ES-I3 (cell line): ENCODE data around the gene ZXDA.

ENCODE experiments used
- H3K36me3 ChIP-seq: 2 replicates; pipeline ENCODE4 v1.6.1; 2013; ENCODE audit warnings: mild to moderate bottlenecking, low read length, control low read depth, moderate library complexity; ENCODE audit not compliant: insufficient read depth
- H3K4me1 ChIP-seq: 2 replicates; pipeline ENCODE4 v1.6.1; 2013; ENCODE audit warnings: mild to moderate bottlenecking, control low read depth, low read length; ENCODE audit not compliant: insufficient read depth
- H3K9ac ChIP-seq: 2 replicates; pipeline ENCODE4 v1.6.1; 2013; ENCODE audit warnings: low read depth, mild to moderate bottlenecking, low read length, moderate library complexity
- H3K9me3 ChIP-seq: 2 replicates; pipeline ENCODE4 v1.6.1; 2013; ENCODE audit warnings: mild to moderate bottlenecking, low read length, moderate library complexity; ENCODE audit not compliant: control insufficient read depth, insufficient read depth

Gene ZXDA

DNA sequence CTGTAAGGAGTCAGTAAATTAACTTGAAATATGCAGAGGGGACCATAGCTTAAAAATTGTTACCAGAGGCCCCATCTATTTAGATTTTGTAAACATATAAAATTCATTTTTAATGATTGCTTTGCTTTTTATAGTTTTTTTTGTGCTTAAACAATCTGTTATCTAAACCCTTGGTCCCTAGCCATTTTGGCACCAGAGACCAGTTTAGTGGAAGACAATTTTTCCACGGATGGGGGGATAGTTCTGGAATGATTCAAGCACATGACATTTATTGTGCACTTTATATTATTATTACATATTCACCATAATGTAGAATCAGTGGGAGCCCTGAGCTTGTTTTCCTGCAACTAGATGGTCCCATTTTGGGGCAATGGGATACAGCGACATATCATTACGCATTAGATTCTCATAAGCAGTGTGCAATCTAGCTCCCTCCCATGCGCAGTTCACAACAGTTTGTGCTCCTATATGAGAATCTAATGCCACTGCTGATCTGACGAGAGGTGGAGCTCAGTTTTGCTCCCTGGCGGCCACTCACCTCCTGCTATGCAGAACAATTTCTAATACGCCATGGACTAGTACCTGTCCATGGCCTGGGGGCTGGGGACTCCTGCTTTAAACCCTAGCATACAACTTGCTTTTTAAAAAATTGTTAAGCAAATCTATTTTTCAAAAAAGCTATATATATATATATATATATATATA lies 5.9 kb downstream of the ZXDA start:
- Histone ChIP-seq H3K4me1 (no peaks in the 10 kb centered on the region), H3K9me3 (no peaks in the 10 kb centered on the region), H3K9ac (no peak overlapping the region), H3K36me3 (no peaks in the 10 kb centered on the region)

DNA sequence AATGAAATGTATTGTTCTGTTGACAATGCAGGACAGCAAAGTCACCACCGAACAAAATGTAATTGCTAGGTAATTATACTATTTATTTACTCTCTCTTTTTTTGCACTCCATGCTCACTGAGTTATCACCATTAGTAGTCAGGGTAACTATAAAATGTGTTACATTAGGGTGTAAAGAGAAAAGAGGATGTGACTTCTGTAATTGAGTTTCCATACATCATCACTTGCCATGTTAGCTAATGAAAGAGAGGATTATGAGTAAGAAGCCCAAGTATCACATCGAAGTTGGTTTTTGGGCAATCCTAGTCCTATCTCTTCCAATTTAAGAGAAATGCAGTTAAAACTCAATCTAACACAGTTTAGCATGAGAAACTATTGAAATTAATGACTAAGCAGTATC lies 7.6 kb downstream of the ZXDA start:
- Histone ChIP-seq H3K9me3 (no peaks in the 10 kb centered on the region), H3K4me1 (no peaks in the 10 kb centered on the region), H3K36me3 (no peaks in the 10 kb centered on the region), H3K9ac (no peak overlapping the region)

DNA sequence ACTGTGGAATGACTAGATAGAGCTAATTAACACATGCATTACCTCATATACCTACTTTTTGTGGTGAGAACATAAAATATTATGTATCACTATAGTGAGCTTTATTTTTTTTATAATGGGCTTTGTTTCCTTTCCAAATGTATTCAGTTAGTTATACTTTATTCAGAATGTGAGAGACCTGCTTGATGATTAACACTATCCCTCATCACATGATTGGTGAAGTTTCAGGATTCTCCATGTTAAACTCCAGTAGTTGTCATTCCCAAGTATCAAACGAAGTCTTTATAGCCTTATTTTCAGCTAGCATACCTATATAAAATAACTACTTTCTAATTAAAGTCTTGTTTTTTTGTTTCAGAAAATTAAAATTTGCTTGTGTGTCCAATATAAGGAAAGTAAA lies 8.8 kb downstream of the ZXDA start:
- Histone ChIP-seq H3K9ac (no peak overlapping the region), H3K9me3 (no peaks in the 10 kb centered on the region)

DNA sequence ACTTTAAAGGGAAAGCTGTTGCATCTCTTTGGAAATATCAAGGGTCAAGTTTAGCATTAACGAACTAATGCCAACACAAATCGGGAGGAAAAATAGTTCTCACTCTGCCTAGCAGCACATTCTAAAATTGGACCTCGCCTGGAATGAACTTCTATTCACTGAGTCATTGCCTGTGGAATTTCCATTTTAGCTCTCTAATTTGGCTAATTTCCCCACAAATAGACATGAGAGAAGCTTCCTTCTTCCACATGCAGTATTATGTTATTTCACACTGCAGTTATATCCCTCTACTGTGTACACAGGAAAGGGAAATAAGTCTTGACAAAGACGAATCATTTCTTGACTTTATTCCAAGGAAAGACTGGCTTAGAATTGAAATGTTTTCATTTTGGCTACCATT lies 9.3 kb downstream of the ZXDA start:
- no peaks in the 10 kb centered on the region for H3K9me3 ChIP-seq
- no peak overlapping the region for H3K9ac ChIP-seq
- no peaks in the 10 kb centered on the region for H3K4me1 ChIP-seq
- H3K36me3 ChIP-seq, result no peaks in the 10 kb centered on the region

More for the DNA sequence above, 8.8 kb downstream of the ZXDA start:
- Histone ChIP-seq H3K4me1 (no peaks in the 10 kb centered on the region), H3K36me3 (no peaks in the 10 kb centered on the region)

- Histone ChIP-seq H3K4me1 (no peaks in the 10 kb centered on the region), H3K9me3 (no peaks in the 10 kb centered on the region), H3K9ac (no peak overlapping the region), H3K36me3 (no peaks in the 10 kb centered on the region)
Measured at GRCh38 chrX:57899906-57900305, 10.4 kb downstream of the ZXDA start.

- no peaks in the 10 kb centered on the region for H3K36me3 ChIP-seq
- H3K9ac ChIP-seq, result no peak overlapping the region
- no peaks in the 10 kb centered on the region for H3K9me3 ChIP-seq
- H3K4me1 ChIP-seq, result no peaks in the 10 kb centered on the region
Measured at GRCh38 chrX:57899064-57899463, 11.2 kb downstream of the ZXDA start.

GRCh38 chrX:57871463-57871862 lies 38.8 kb downstream of the ZXDA start:
- Histone ChIP-seq H3K9ac (no peak overlapping the region), H3K9me3 (no peaks in the 10 kb centered on the region), H3K4me1 (no peaks in the 10 kb centered on the region), H3K36me3 (no peaks in the 10 kb centered on the region)
